ENCODE results near the gene GKN2.

GKN2 gene

GRCh38 chr2:68916226-68916625 lies 36.5 kb downstream of the GKN2 start:
- Histone ChIP-seq H3K4me3 (ENCODE audit: low read depth, low read length) (no peak overlapping the region), H3K36me3 (no peaks in the 10 kb centered on the region), H3K9me3 (no peaks in the 10 kb centered on the region), H3K4me1 (no peaks in the 10 kb centered on the region), H3K27me3 (no peaks in the 10 kb centered on the region)
- DNase-seq = no peak
- TF ChIP-seq CTCF (IDR thresholded peaks at IDR 0.05; ENCODE audit: low read depth, low read length) = no peak

- H3K36me3 ChIP-seq = no peaks in the 10 kb centered on the region
- H3K4me1 ChIP-seq = no peaks in the 10 kb centered on the region
- no peak for DNase-seq
- H3K27me3 ChIP-seq = no peaks in the 10 kb centered on the region
- no peak for TF ChIP-seq CTCF (IDR thresholded peaks at IDR 0.05; ENCODE audit: low read depth, low read length)
- no peaks in the 10 kb centered on the region for H3K9me3 ChIP-seq
- H3K4me3 ChIP-seq (ENCODE audit: low read depth, low read length) = no peak overlapping the region
These were observed 37.3 kb downstream of the GKN2 start for GRCh38 chr2:68915393-68915792.

- no peaks in the 10 kb centered on the region for H3K27me3 ChIP-seq
- no peak for TF ChIP-seq CTCF (IDR thresholded peaks at IDR 0.05; ENCODE audit: low read depth, low read length)
- H3K4me3 ChIP-seq (ENCODE audit: low read depth, low read length) = no peak overlapping the region
These were observed 39.3 kb downstream of the GKN2 start for GRCh38 chr2:68913359-68913758.

GRCh38 chr2:68912732-68913131 lies 40.0 kb downstream of the GKN2 start:
- no peak for TF ChIP-seq CTCF (IDR thresholded peaks at IDR 0.05; ENCODE audit: low read depth, low read length)
- Histone ChIP-seq H3K4me1 (no peaks in the 10 kb centered on the region), H3K36me3 (no peaks in the 10 kb centered on the region), H3K4me3 (ENCODE audit: low read depth, low read length) (no peak overlapping the region), H3K9me3 (no peaks in the 10 kb centered on the region), H3K27me3 (no peaks in the 10 kb centered on the region)
- DNase-seq = no peak

More at GRCh38 chr2:68913359-68913758, 39.3 kb downstream of the GKN2 start:
- H3K4me1 ChIP-seq = no peaks in the 10 kb centered on the region
- no peak for DNase-seq
- H3K9me3 ChIP-seq = no peaks in the 10 kb centered on the region
- H3K36me3 ChIP-seq = no peaks in the 10 kb centered on the region

GRCh38 chr2:68912111-68912510 lies 40.6 kb downstream of the GKN2 start:
- Histone ChIP-seq H3K4me1 (no peaks in the 10 kb centered on the region), H3K4me3 (ENCODE audit: low read depth, low read length) (no peak overlapping the region), H3K36me3 (no peaks in the 10 kb centered on the region), H3K9me3 (no peaks in the 10 kb centered on the region), H3K27me3 (no peaks in the 10 kb centered on the region)
- no peak for DNase-seq
- no peak for TF ChIP-seq CTCF (IDR thresholded peaks at IDR 0.05; ENCODE audit: low read depth, low read length)

GRCh38 chr2:68911709-68912108 lies 41.0 kb downstream of the GKN2 start:
- Histone ChIP-seq H3K36me3 (no peaks in the 10 kb centered on the region), H3K9me3 (no peaks in the 10 kb centered on the region), H3K4me3 (ENCODE audit: low read depth, low read length) (no peak overlapping the region), H3K4me1 (no peaks in the 10 kb centered on the region), H3K27me3 (no peaks in the 10 kb centered on the region)
- TF ChIP-seq CTCF (IDR thresholded peaks at IDR 0.05; ENCODE audit: low read depth, low read length) = no peak
- DNase-seq = no peak

All from BE2C (cell line).